LNCaP clone FGC (cell line): ENCODE results near the gene EFCAB6.

Source experiments
- DNase-seq: peaks from one replicate; pipeline ENCODE4 v3.0.0-alpha.2; 2011; ENCODE audit warnings: low read depth
- H3K4me3 ChIP-seq: 2 replicates; pipeline ENCODE4 v1.5.1; 2011; ENCODE audit warnings: mild to moderate bottlenecking, low read depth, low read length, control low read depth
- CTCF ChIP-seq: IDR thresholded peaks from 2 replicates; pipeline ENCODE4 v1.5.1; 2012; ENCODE audit warnings: mild to moderate bottlenecking; ENCODE audit not compliant: control insufficient read depth, insufficient read depth; ENCODE audit errors: extremely low read depth

Gene EFCAB6

GRCh38 chr22:43731988-43732387, 80.1 kb downstream of the EFCAB6 start:
- no peak for DNase-seq
- no peak for TF ChIP-seq CTCF
- no peak overlapping the region for H3K4me3 ChIP-seq

GRCh38 chr22:43726964-43727543, 85.1 kb downstream of the EFCAB6 start:
- TF ChIP-seq CTCF, result no peak
- H3K4me3 ChIP-seq, result no peak overlapping the region
- DNase-seq, result no peak

GRCh38 chr22:43726322-43726721, 85.8 kb downstream of the EFCAB6 start:
- no peak overlapping the region for H3K4me3 ChIP-seq
- TF ChIP-seq CTCF, result no peak
- no peak for DNase-seq

GRCh38 chr22:43723816-43724215, 88.3 kb downstream of the EFCAB6 start:
- no peak for DNase-seq
- H3K4me3 ChIP-seq, result no peak overlapping the region
- no peak for TF ChIP-seq CTCF

GRCh38 chr22:43722444-43722843, 89.7 kb downstream of the EFCAB6 start:
- no peak overlapping the region for H3K4me3 ChIP-seq
- no peak for TF ChIP-seq CTCF
- no peak for DNase-seq

- no peak for DNase-seq
- TF ChIP-seq CTCF, result no peak
- no peak overlapping the region for H3K4me3 ChIP-seq
These were observed 91.4 kb downstream of the EFCAB6 start for GRCh38 chr22:43720716-43721115.

GRCh38 chr22:43714104-43714503, 98.0 kb downstream of the EFCAB6 start:
- no peak for DNase-seq
- no peak overlapping the region for H3K4me3 ChIP-seq
- TF ChIP-seq CTCF, result no peak
